H1 (cell line): ENCODE measurements around the gene ZNF184. TPM values are rescaled to one million over a fixed set of nuclear protein-coding genes. Genes with fewer than 3 reads are reported as not detected.

ENCODE experiments used
- CTCF ChIA-PET: fragments of 300-600 bp; sonication (Branson Sonifier 250); formaldehyde crosslinking; loops from one replicate; lab custom pipeline; 2021; ENCODE audit not compliant: partially characterized antibody; lab: Charles Lee
- POLR2A ChIA-PET: fragments of 300-600 bp; sonication (Branson Sonifier 250); formaldehyde crosslinking; loops from one replicate; lab custom pipeline; 2021; ENCODE audit warnings: inconsistent platforms; ENCODE audit not compliant: partially characterized antibody; lab: Charles Lee
- DNase-seq, 2 experiments: peaks; one replicate each; pipeline versions ENCODE4 v3.0.0 to v3.0.0-alpha.2; 2010 to 2022; ENCODE audit warnings: low spot score in 2 of 2, low read depth in 1 of 2, mixed read lengths in 1 of 2
- FAIRE-seq: peaks from 2 replicates; lab custom pipeline; 2011; peaks lifted over from hg19 to GRCh38; lab: Jason Lieb, UNC
- H2AFZ ChIP-seq: 2 replicates; pipeline ENCODE4 v1.8.1; 2012; ENCODE audit warnings: low read length, inconsistent platforms
- H2AK5ac ChIP-seq: 2 replicates; pipeline ENCODE4 v1.6.1; 2013; ENCODE audit warnings: low read depth, low read length
- H2BK120ac ChIP-seq: replicated peaks from 2 replicates; pipeline ENCODE3; 2013; ENCODE audit warnings: low read depth, low read length, inconsistent platforms
- H2BK12ac ChIP-seq: 2 replicates; pipeline ENCODE4 v1.6.1; 2013; ENCODE audit warnings: low read depth, low read length
- H2BK15ac ChIP-seq: 2 replicates; pipeline ENCODE4 v1.6.1; 2013; ENCODE audit warnings: low read length
- H2BK20ac ChIP-seq: 2 replicates; pipeline ENCODE4 v1.6.1; 2013; ENCODE audit warnings: low read length
- H2BK5ac ChIP-seq: 2 replicates; pipeline ENCODE4 v1.6.1; 2013; ENCODE audit warnings: low read depth, low read length
- H3K14ac ChIP-seq: 2 replicates; pipeline ENCODE4 v1.6.1; 2013; ENCODE audit warnings: inconsistent platforms; ENCODE audit not compliant: insufficient read length
- H3K18ac ChIP-seq: 2 replicates; pipeline ENCODE4 v1.6.1; 2013; ENCODE audit warnings: low read length; ENCODE audit errors: extremely low read depth
- H3K23ac ChIP-seq: 2 replicates; pipeline ENCODE4 v1.6.1; 2013; ENCODE audit warnings: inconsistent platforms; ENCODE audit not compliant: insufficient read length
- H3K23me2 ChIP-seq: 2 replicates; pipeline ENCODE4 v1.6.1; 2013; ENCODE audit warnings: low read depth, low read length
- H3K27ac ChIP-seq: 2 replicates; pipeline ENCODE4 v1.6.1; 2011; ENCODE audit warnings: low read depth, low read length, inconsistent platforms
- H3K27me3 ChIP-seq, 4 experiments: replicated peaks in 1 of 4; 1 replicate in 1 of 4; 2 replicates in 3 of 4; pipeline versions ENCODE4 v1.6.1 to v1.8.1; 2011 to 2013; ENCODE audit warnings: low read length in 3 of 4, mild to moderate bottlenecking in 3 of 4, inconsistent platforms in 2 of 4, mixed read lengths in 2 of 4, moderate library complexity in 1 of 4; ENCODE audit not compliant: control insufficient read depth in 3 of 4, insufficient read depth in 3 of 4; ENCODE audit errors: extremely low read depth in 1 of 4
- H3K36me3 ChIP-seq, 4 experiments: 2 replicates each; pipeline versions ENCODE4 v1.6.1 to v1.8.1; 2011 to 2013; ENCODE audit warnings: mild to moderate bottlenecking in 4 of 4, low read length in 3 of 4, moderate library complexity in 2 of 4, control low read depth in 1 of 4, inconsistent platforms in 1 of 4; ENCODE audit not compliant: insufficient read depth in 4 of 4, control insufficient read depth in 2 of 4
- H3K4ac ChIP-seq: replicated peaks from 2 replicates; pipeline ENCODE3; 2013; ENCODE audit warnings: low read length, low read depth, mixed read lengths, inconsistent platforms; ENCODE audit not compliant: insufficient read length
- H3K4me1 ChIP-seq, 4 experiments: replicated peaks in 1 of 4; 1 replicate in 1 of 4; 2 replicates in 3 of 4; pipeline versions ENCODE4 v1.6.1 to v1.8.1; 2011 to 2013; ENCODE audit warnings: low read length in 3 of 4, inconsistent platforms in 2 of 4, mixed read lengths in 1 of 4; ENCODE audit not compliant: insufficient read depth in 4 of 4, control insufficient read depth in 3 of 4
- H3K4me2 ChIP-seq, 2 experiments: 2 replicates each; pipeline versions ENCODE4 v1.6.1 to v1.8.1; 2011 to 2013; ENCODE audit warnings: low read depth in 2 of 2, low read length in 2 of 2, control low read depth in 1 of 2, inconsistent platforms in 1 of 2, mild to moderate bottlenecking in 1 of 2; ENCODE audit not compliant: insufficient read depth in 1 of 2
- H3K4me3 ChIP-seq, 4 experiments: fragments of 200-600, 300-600 bp in 1 of 4; sonication (generic), shearing (Covaris generic), sonication (Bioruptor Twin) in 1 of 4; 2 replicates each; pipeline versions ENCODE4 v1.5.1 to v1.8.1; 2011 to 2016; ENCODE audit warnings: low read length in 4 of 4, low read depth in 3 of 4, control low read depth in 2 of 4, inconsistent platforms in 2 of 4, mild to moderate bottlenecking in 2 of 4, mixed read lengths in 1 of 4, moderate library complexity in 1 of 4; ENCODE audit not compliant: insufficient read depth in 2 of 4; ENCODE audit errors: extremely low read depth in 1 of 4
- H3K56ac ChIP-seq: replicated peaks from 2 replicates; pipeline ENCODE3; 2013; ENCODE audit warnings: low read depth, mild to moderate bottlenecking, mixed read lengths, low read length, inconsistent platforms; ENCODE audit not compliant: insufficient read length
- H3K79me1 ChIP-seq: 2 replicates; pipeline ENCODE4 v1.6.1; 2013; ENCODE audit warnings: low read depth, low read length, control low read depth
- H3K79me2 ChIP-seq, 2 experiments: 2 replicates each; pipeline versions ENCODE4 v1.6.1 to v1.8.1; 2012 to 2013; ENCODE audit warnings: low read length in 2 of 2, mild to moderate bottlenecking in 2 of 2, inconsistent platforms in 1 of 2; ENCODE audit not compliant: insufficient read depth in 2 of 2, control insufficient read depth in 1 of 2
- H3K9ac ChIP-seq, 4 experiments: replicated peaks in 1 of 4; 1 replicate in 1 of 4; 2 replicates in 3 of 4; pipeline versions ENCODE4 v1.6.1 to v1.8.1; 2011 to 2013; ENCODE audit warnings: low read depth in 3 of 4, low read length in 3 of 4, control low read depth in 2 of 4, mild to moderate bottlenecking in 2 of 4, moderate library complexity in 2 of 4, inconsistent platforms in 1 of 4; ENCODE audit errors: extremely low read depth in 1 of 4
- H3K9me3 ChIP-seq, 2 experiments: 2 replicates each; pipeline versions ENCODE4 v1.6.1 to v1.8.1; 2012 to 2013; ENCODE audit warnings: mild to moderate bottlenecking in 2 of 2, moderate library complexity in 2 of 2, control low read depth in 1 of 2, inconsistent platforms in 1 of 2, low read depth in 1 of 2, low read length in 1 of 2, mixed read lengths in 1 of 2; ENCODE audit not compliant: insufficient read depth in 2 of 2
- H4K20me1 ChIP-seq, 2 experiments: replicated peaks in 1 of 2; 2 replicates each; pipeline versions ENCODE3 to v1.8.1; 2011 to 2013; ENCODE audit warnings: inconsistent platforms in 2 of 2, low read length in 2 of 2, mild to moderate bottlenecking in 1 of 2; ENCODE audit not compliant: insufficient read depth in 2 of 2, control insufficient read depth in 1 of 2
- H4K5ac ChIP-seq: 2 replicates; pipeline ENCODE4 v1.6.1; 2013; ENCODE audit warnings: low read length, low read depth, mixed read lengths, inconsistent platforms; ENCODE audit not compliant: insufficient read length
- H4K8ac ChIP-seq: 2 replicates; pipeline ENCODE4 v1.8.0; 2013; ENCODE audit warnings: mild to moderate bottlenecking, moderate library complexity, low read length, inconsistent platforms; ENCODE audit not compliant: insufficient read depth; ENCODE audit errors: extremely low read depth
- H4K91ac ChIP-seq: replicated peaks from 2 replicates; pipeline ENCODE3; 2013; ENCODE audit warnings: low read length, mixed read lengths, inconsistent platforms; ENCODE audit not compliant: insufficient read length
- GABPA ChIP-seq: IDR thresholded peaks from 2 replicates; pipeline ENCODE4 v1.6.1; 2011; ENCODE audit warnings: mild to moderate bottlenecking, low read length, moderate library complexity, borderline replicate concordance; ENCODE audit not compliant: insufficient read depth
- GTF2F1 ChIP-seq: IDR thresholded peaks from 2 replicates; pipeline ENCODE4 v1.6.1; 2012; ENCODE audit warnings: low read depth, low read length, improper control_type of control experiment, borderline replicate concordance
- KDM1A ChIP-seq: fragments of 200-600, 300-600 bp; sonication (generic); IDR thresholded peaks from 2 replicates; pipeline ENCODE4 v1.7.1; 2016; ENCODE audit warnings: mild to moderate bottlenecking, low read length, borderline replicate concordance
- KDM5A ChIP-seq: fragments of 200-600 bp; IDR thresholded peaks from 2 replicates; pipeline ENCODE4 v1.7.1; 2012; ENCODE audit warnings: mild to moderate bottlenecking, low read length, inconsistent platforms, mixed read lengths
- NRF1 ChIP-seq: IDR thresholded peaks from 2 replicates; pipeline ENCODE4 v1.6.1; 2011; ENCODE audit warnings: mild to moderate bottlenecking, low read depth, low read length, improper control_type of control experiment
- ZNF274 ChIP-seq: IDR thresholded peaks from 2 replicates; pipeline ENCODE4 v1.7.0; 2012; ENCODE audit warnings: low read length, borderline replicate concordance; ENCODE audit errors: extremely low read depth
- WGBS, 2 experiments: shearing (Covaris generic) in 1 of 2; methylation state at CpG; one replicate each; pipeline versions ENCODE4 v1.1.6 to v1.1.7; 2013 to 2015; ENCODE audit warnings: low lambda C conversion rate in 2 of 2, mixed read lengths in 2 of 2, inconsistent platforms in 1 of 2, low coverage in 1 of 2, missing lambda C conversion rate in 1 of 2; ENCODE audit not compliant: insufficient replicate concordance in 2 of 2, insufficient coverage in 1 of 2, insufficient read length in 1 of 2; ENCODE audit errors: extremely low coverage in 1 of 2, missing lambda C conversion rate in 1 of 2; 5-methylcytosine and 5-hydroxymethylcytosine counted together
- polyA plus RNA-seq, 7 experiments: library from polyadenylated mRNA; depleted of rRNA in 3 of 7; stranded (reverse) in 5 of 7; unstranded in 2 of 7; fragments of >200 nt in 5 of 7; fragments of 200-250 nt in 2 of 7; gene quantifications; 1 replicate in 5 of 7; 2 replicates in 1 of 7; 4 replicates in 1 of 7; pipeline versions ENCODE4 v1.2.1 to v1.2.3, GENCODE V29; 2011 to 2013; ENCODE audit warnings: missing spikeins in 2 of 7, mixed read lengths in 2 of 7
- total RNA-seq: library from RNA; stranded (reverse); fragmentation: NEBNext Ultra II Directional; extraction: Animal tissue kit (Norgen Biotek cat#: 25700); gene quantifications from 2 replicates; pipeline ENCODE4 v1.2.1, GENCODE V29; 2021

ZNF184 gene
- total and polyA plus RNA-seq, 2 of the 8 experiments (the other 6 are each of a cell fraction or from before 2014, with no cell fraction given) = 1.9 to 12.3 TPM

DNA sequence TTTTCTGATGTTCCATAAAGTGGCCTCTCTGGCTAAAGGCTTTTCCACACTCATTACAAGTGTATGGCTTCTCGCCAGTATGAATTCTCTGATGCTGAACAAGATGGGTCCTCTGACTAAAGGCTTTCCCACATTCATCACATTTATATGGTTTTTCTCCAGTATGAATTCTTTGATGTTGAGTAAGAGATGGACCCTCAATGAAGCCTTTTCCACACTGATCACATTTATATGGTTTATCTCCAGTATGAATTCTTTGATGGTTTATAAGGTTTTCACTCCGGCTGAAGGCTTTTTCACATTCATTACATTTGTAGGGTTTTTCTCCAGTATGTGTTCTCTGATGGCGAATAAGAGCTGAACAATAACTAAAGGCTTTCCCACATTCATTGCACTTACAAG lies 20.4 kb downstream of the ZNF184 start:
- Histone ChIP-seq H4K91ac (no peak overlapping the region), H3K27ac (no peak overlapping the region), H2AK5ac (no peak overlapping the region), H3K27me3 (no peaks in the 10 kb centered on the region), H3K23me2 (no peaks in the 10 kb centered on the region), H2BK15ac (no peak overlapping the region), H4K8ac (no peak overlapping the region), H3K18ac (no peak overlapping the region), H2BK5ac (no peak overlapping the region), H3K9ac (no peak overlapping the region), H4K5ac (no peak overlapping the region), H3K79me2 (no peaks in the 10 kb centered on the region), H3K14ac (no peak overlapping the region), H2AFZ (no peak overlapping the region), H2BK12ac (no peak overlapping the region), H2BK120ac (no peak overlapping the region), H3K4me3 (0 out of 8 replicates have a peak overlapping the region, but pooled peaks of 1 of the 4 experiments have one; percentile 4), H3K4ac (no peak overlapping the region), H2BK20ac (no peak overlapping the region), H3K9me3 (peaks cover 80 to 85% of the 10 kb centered on the region in 2 experiments), H3K56ac (no peak overlapping the region), H3K4me1 (no peaks in the 10 kb centered on the region), H3K4me2 (no peak overlapping the region), H4K20me1 (no peaks in the 10 kb centered on the region), H3K36me3 (peaks cover 18 to 78% (median 60%) of the 10 kb centered on the region in 4 experiments; a peak in 7 of 8 replicates), H3K23ac (no peak overlapping the region), H3K79me1 (no peaks in the 10 kb centered on the region)
- TF ChIP-seq ZNF274 (peak; percentile 98), NRF1 (no peak), GTF2F1 (no peak), GABPA (no peak), KDM1A (no peak), KDM5A (no peak)
- FAIRE-seq = no peak
- no peak for DNase-seq
- 89% methylated on average over 3 of the region's 3 CpGs; no CpG with 5 or more reads in 1 of the 2 experiments for WGBS, 2 experiments
- POLR2A ChIA-PET = no interaction called here
- CTCF ChIA-PET = no interaction called here
